Neural progenitor cell (in vitro differentiated cells): Measurements from ENCODE around the gene ZP4.

Experiments
- EZH2 ChIP-seq: fragments of 200-600 bp; sonication (generic); IDR thresholded peaks from 2 replicates; pipeline ENCODE4 v1.6.1; 2017; ENCODE audit warnings: antibody characterized with exemption, mild to moderate bottlenecking, moderate library complexity
- EZH2phosphoT487 ChIP-seq: fragments of 200-600 bp; sonication (generic); IDR thresholded peaks from 2 replicates; pipeline ENCODE4 v1.6.1; 2017; ENCODE audit warnings: antibody characterized with exemption
- TF ChIP-seq, protein P1 (sequence below): fragments of 200-600 bp; sonication (generic); IDR thresholded peaks from 2 replicates; pipeline ENCODE4 v1.5.1; 2017; ENCODE audit warnings: antibody characterized with exemption, mild to moderate bottlenecking

DNA sequence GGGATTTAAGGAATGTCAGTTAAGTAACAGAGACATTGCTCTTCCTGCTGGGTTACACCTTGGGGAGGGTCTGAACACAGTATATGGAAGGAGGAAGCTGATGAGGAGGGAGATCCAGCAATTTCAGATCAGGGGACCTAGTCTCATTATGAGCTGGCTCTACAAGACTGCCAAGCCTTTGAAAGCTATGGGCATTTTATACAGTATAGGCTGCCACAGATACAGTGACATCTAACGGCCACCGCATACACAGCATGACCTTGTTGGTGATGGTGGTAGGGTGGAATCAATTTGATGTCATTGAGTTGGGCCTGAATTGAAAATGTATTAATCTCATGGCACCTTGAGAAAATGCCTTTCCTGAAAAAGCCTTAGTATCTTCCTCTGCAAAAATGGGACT lies 22.6 kb upstream of the ZP4 start:
- TF ChIP-seq, protein P1, sequence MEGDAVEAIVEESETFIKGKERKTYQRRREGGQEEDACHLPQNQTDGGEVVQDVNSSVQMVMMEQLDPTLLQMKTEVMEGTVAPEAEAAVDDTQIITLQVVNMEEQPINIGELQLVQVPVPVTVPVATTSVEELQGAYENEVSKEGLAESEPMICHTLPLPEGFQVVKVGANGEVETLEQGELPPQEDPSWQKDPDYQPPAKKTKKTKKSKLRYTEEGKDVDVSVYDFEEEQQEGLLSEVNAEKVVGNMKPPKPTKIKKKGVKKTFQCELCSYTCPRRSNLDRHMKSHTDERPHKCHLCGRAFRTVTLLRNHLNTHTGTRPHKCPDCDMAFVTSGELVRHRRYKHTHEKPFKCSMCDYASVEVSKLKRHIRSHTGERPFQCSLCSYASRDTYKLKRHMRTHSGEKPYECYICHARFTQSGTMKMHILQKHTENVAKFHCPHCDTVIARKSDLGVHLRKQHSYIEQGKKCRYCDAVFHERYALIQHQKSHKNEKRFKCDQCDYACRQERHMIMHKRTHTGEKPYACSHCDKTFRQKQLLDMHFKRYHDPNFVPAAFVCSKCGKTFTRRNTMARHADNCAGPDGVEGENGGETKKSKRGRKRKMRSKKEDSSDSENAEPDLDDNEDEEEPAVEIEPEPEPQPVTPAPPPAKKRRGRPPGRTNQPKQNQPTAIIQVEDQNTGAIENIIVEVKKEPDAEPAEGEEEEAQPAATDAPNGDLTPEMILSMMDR = no peak
- TF ChIP-seq EZH2 (no peak), EZH2phosphoT487 (no peak)
